Astrocyte of the spinal cord (primary cell): ENCODE results near the gene SP6.

ENCODE experiments used
- DNase-seq: peaks from one replicate; pipeline ENCODE4 v3.0.0; 2011; ENCODE audit warnings: low read depth, low spot score
- H3K4me3 ChIP-seq: 2 replicates; pipeline ENCODE4 v1.5.1; 2011; ENCODE audit warnings: low read depth, mild to moderate bottlenecking, low read length, moderate library complexity
- in situ Hi-C: cut with HindIII; loops from 2 replicates; pipeline ENCODE4 v1.10.0; 2017; ENCODE audit warnings: low sequenced_read_pairs
- TF ChIP-seq, protein P1 (sequence below): IDR thresholded peaks from 2 replicates; pipeline ENCODE4 v1.5.1; 2012; ENCODE audit warnings: low read depth, mild to moderate bottlenecking, low read length, inconsistent platforms

Gene SP6

GRCh38 chr17:47895347-47895855 is 44.4 kb upstream of the SP6 start:
- no peak for DNase-seq
- in situ Hi-C loops = no loop called here
- peak overlapping the region; percentile 98 for H3K4me3 ChIP-seq
- TF ChIP-seq, protein P1, sequence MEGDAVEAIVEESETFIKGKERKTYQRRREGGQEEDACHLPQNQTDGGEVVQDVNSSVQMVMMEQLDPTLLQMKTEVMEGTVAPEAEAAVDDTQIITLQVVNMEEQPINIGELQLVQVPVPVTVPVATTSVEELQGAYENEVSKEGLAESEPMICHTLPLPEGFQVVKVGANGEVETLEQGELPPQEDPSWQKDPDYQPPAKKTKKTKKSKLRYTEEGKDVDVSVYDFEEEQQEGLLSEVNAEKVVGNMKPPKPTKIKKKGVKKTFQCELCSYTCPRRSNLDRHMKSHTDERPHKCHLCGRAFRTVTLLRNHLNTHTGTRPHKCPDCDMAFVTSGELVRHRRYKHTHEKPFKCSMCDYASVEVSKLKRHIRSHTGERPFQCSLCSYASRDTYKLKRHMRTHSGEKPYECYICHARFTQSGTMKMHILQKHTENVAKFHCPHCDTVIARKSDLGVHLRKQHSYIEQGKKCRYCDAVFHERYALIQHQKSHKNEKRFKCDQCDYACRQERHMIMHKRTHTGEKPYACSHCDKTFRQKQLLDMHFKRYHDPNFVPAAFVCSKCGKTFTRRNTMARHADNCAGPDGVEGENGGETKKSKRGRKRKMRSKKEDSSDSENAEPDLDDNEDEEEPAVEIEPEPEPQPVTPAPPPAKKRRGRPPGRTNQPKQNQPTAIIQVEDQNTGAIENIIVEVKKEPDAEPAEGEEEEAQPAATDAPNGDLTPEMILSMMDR = no peak

DNA sequence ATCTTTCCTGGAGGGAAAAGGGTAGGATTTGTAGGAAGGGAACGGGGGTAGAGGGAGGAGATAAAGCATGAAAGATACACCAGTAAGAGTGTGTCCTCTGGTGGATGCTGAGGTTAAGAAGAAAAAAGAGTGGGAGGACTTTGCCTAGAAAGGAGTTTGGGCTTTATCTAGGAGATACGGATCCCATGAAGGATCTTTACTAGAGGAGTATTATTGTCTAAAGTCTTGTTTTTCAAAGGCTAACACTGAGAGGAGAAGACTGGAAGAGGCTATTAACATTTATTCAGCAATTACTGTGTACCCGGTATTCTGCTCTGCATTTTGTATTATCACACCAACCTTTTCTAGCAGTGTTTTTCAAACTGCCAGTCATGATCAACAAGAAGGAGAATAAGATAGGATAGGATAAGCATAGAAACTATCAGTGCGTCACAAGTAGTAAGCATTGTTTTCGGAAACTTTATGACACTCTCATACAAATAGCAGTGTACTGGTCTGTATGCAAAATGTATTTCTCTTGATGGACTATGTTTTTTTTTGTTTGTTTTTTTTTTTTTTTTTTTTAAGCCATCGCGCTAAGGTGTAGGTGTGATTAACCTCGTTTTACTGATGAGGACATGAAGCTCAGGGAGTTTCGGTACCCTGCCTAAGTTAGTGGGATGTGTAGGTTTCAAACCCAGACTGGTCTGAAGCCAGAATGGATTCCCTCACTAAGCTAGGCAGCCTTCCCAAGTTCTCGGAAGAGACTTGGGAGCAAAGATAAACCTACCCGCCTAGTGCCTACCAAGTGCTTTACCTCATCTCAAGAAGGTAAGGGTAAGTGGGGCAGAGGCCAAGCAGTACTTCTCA is 43.8 kb upstream of the SP6 start:
- in situ Hi-C loops = no loop called here
- DNase-seq = no peak
- TF ChIP-seq, protein P1 = no peak
- H3K4me3 ChIP-seq = peak overlapping the region; percentile 98

- DNase-seq = no peak
- TF ChIP-seq, protein P1 = no peak
- H3K4me3 ChIP-seq = no peak overlapping the region
- in situ Hi-C loops = no loop called here
These were observed 40.7 kb upstream of the SP6 start for GRCh38 chr17:47891545-47892088.

- TF ChIP-seq, protein P1 = peak; percentile 96
- in situ Hi-C loops = no loop called here
- H3K4me3 ChIP-seq = no peak overlapping the region
- peak; percentile 75 for DNase-seq
These were observed 39.0 kb upstream of the SP6 start for GRCh38 chr17:47889734-47890529.

GRCh38 chr17:47888293-47888692 is 37.3 kb upstream of the SP6 start:
- TF ChIP-seq, protein P1 = no peak
- no peak overlapping the region for H3K4me3 ChIP-seq
- no peak for DNase-seq
- in situ Hi-C loops = no loop called here
